GM23338 (cell line): ENCODE measurements around the gene C16orf90.

Experiments
- CREB1 ChIP-seq: fragments of 250-450 bp; sonication (Bioruptor Pico); IDR thresholded peaks from 2 replicates; pipeline ENCODE4 v1.5.0; 2020; ENCODE audit warnings: low read depth, mild to moderate bottlenecking, moderate library complexity
- ETS1 ChIP-seq: IDR thresholded peaks from 2 replicates; pipeline ENCODE4 v1.6.1; 2016; ENCODE audit warnings: antibody characterized with exemption
- EZH2 ChIP-seq: fragments of 200-600 bp; sonication (generic); IDR thresholded peaks from one replicate; pipeline ENCODE4 v1.8.0; 2017; ENCODE audit warnings: antibody characterized with exemption, mild to moderate bottlenecking, low read depth; ENCODE audit not compliant: unreplicated experiment
- EZH2phosphoT487 ChIP-seq: fragments of 200-600 bp; sonication (generic); IDR thresholded peaks from one replicate; pipeline ENCODE4 v1.8.1; 2018; ENCODE audit warnings: antibody characterized with exemption; ENCODE audit not compliant: unreplicated experiment
- JUNB ChIP-seq: IDR thresholded peaks from one replicate; pipeline ENCODE4 v1.6.1; 2016; ENCODE audit warnings: antibody characterized with exemption; ENCODE audit not compliant: unreplicated experiment
- REST ChIP-seq: IDR thresholded peaks from one replicate; pipeline ENCODE4 v1.6.1; 2018; ENCODE audit warnings: antibody characterized with exemption; ENCODE audit not compliant: unreplicated experiment
- TF ChIP-seq, protein P1 (sequence below), 2 experiments: fragments of 200-600 bp in 1 of 2; sonication (generic) in 1 of 2; conservative IDR thresholded peaks; 2 replicates each; pipeline versions ENCODE4 v1.5.1 to v1.6.1; 2016 to 2017; ENCODE audit warnings: antibody characterized with exemption in 2 of 2, low read depth in 2 of 2, mild to moderate bottlenecking in 2 of 2, moderate library complexity in 1 of 2

DNA sequence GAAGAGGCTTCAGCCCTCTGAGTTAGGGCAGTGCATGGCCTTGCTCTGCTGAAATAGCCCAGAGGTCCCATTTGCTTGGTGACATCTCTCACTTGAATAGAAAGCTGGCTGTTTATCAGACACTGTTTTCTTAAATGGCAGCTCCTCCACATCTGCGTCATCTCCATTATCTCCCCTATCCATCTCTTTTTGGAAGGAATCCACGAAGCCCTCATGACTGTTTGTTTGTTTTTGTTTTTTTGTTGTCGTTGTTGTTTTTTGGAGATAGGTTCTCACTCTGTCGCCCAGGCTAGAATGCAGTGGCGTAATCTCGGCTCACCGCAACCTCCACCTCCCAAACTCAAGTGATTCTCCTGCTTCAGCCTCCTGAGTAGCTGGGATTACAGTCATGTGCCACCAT is 35.2 kb downstream of the C16orf90 start:
- TF ChIP-seq, protein P1, sequence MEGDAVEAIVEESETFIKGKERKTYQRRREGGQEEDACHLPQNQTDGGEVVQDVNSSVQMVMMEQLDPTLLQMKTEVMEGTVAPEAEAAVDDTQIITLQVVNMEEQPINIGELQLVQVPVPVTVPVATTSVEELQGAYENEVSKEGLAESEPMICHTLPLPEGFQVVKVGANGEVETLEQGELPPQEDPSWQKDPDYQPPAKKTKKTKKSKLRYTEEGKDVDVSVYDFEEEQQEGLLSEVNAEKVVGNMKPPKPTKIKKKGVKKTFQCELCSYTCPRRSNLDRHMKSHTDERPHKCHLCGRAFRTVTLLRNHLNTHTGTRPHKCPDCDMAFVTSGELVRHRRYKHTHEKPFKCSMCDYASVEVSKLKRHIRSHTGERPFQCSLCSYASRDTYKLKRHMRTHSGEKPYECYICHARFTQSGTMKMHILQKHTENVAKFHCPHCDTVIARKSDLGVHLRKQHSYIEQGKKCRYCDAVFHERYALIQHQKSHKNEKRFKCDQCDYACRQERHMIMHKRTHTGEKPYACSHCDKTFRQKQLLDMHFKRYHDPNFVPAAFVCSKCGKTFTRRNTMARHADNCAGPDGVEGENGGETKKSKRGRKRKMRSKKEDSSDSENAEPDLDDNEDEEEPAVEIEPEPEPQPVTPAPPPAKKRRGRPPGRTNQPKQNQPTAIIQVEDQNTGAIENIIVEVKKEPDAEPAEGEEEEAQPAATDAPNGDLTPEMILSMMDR (conservative IDR thresholded peaks at IDR 0.05; ENCODE audit: low read depth in 2 of 2) = no peak
- TF ChIP-seq CREB1 (CRISPR knock-in tag) (no peak), JUNB (no peak), EZH2 (no peak), ETS1 (no peak), REST (no peak), EZH2phosphoT487 (no peak)
